Neural progenitor cell (in vitro differentiated cells): ENCODE measurements around the gene BAIAP2.

Experiments used
- CTCF ChIP-seq: fragments of 200-600 bp; sonication (generic); IDR thresholded peaks from 2 replicates; pipeline ENCODE4 v1.5.1; 2017; ENCODE audit warnings: antibody characterized with exemption, mild to moderate bottlenecking
- EZH2 ChIP-seq: fragments of 200-600 bp; sonication (generic); IDR thresholded peaks from 2 replicates; pipeline ENCODE4 v1.6.1; 2017; ENCODE audit warnings: antibody characterized with exemption, mild to moderate bottlenecking, moderate library complexity
- EZH2phosphoT487 ChIP-seq: fragments of 200-600 bp; sonication (generic); IDR thresholded peaks from 2 replicates; pipeline ENCODE4 v1.6.1; 2017; ENCODE audit warnings: antibody characterized with exemption

GRCh38 chr17:81043319-81043724 is 8.4 kb downstream of the BAIAP2 start:
- TF ChIP-seq CTCF (no peak), EZH2 (no peak), EZH2phosphoT487 (no peak)
